Measurements from ENCODE around the gene RBM17. TPM values are rescaled to one million over a fixed set of nuclear protein-coding genes. Genes with fewer than 3 reads are reported as not detected.
"Not testable (repeated sequence)": the region's sequence is repeated elsewhere in the genome, so short reads cannot be mapped to it uniquely, and the experiment has no call there.

RBM17 gene
- total RNA-seq, 1 donor, result 47.5 TPM

- H3K4me3 ChIP-seq (ENCODE audit: low read depth, low read length), result no peak overlapping the region
- TF ChIP-seq, protein P1, sequence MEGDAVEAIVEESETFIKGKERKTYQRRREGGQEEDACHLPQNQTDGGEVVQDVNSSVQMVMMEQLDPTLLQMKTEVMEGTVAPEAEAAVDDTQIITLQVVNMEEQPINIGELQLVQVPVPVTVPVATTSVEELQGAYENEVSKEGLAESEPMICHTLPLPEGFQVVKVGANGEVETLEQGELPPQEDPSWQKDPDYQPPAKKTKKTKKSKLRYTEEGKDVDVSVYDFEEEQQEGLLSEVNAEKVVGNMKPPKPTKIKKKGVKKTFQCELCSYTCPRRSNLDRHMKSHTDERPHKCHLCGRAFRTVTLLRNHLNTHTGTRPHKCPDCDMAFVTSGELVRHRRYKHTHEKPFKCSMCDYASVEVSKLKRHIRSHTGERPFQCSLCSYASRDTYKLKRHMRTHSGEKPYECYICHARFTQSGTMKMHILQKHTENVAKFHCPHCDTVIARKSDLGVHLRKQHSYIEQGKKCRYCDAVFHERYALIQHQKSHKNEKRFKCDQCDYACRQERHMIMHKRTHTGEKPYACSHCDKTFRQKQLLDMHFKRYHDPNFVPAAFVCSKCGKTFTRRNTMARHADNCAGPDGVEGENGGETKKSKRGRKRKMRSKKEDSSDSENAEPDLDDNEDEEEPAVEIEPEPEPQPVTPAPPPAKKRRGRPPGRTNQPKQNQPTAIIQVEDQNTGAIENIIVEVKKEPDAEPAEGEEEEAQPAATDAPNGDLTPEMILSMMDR (IDR thresholded peaks at IDR 0.05; ENCODE audit: insufficient read depth, low read depth, low read length), result no peak
- DNase-seq (ENCODE audit: low read depth), result no peak
Observed at GRCh38 chr10:6058682-6059475, 30.0 kb upstream of the RBM17 start.

DNA sequence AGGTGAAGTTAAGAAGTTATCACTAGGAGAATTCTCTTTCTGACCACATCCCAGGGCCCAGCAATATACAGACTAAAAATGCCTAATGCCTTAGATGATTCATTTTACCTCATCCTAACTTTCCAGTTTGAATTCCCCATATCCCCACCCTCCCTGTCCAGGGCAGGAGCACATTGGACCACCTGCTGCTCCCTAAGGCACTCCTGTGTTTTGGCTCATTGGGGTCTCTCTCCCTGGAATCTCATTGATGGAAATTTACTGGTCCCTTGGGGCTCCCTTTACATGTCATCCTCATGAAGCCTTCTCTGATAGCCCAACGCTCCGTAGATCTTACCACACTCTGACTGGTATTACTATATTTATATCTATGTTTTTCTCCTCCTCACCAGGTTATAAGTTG, 29.3 kb upstream of the RBM17 start:
- DNase-seq (ENCODE audit: low read depth), result no peak
- H3K4me3 ChIP-seq (ENCODE audit: low read depth, low read length), result no peak overlapping the region
- TF ChIP-seq, protein P1 (IDR thresholded peaks at IDR 0.05; ENCODE audit: insufficient read depth, low read depth, low read length), result no peak

- TF ChIP-seq, protein P1 (IDR thresholded peaks at IDR 0.05; ENCODE audit: insufficient read depth, low read depth, low read length), result no peak
- no peak overlapping the region for H3K4me3 ChIP-seq (ENCODE audit: low read depth, low read length)
- no peak for DNase-seq (ENCODE audit: low read depth)
Observed at GRCh38 chr10:6061056-6061455, 27.8 kb upstream of the RBM17 start.

DNA sequence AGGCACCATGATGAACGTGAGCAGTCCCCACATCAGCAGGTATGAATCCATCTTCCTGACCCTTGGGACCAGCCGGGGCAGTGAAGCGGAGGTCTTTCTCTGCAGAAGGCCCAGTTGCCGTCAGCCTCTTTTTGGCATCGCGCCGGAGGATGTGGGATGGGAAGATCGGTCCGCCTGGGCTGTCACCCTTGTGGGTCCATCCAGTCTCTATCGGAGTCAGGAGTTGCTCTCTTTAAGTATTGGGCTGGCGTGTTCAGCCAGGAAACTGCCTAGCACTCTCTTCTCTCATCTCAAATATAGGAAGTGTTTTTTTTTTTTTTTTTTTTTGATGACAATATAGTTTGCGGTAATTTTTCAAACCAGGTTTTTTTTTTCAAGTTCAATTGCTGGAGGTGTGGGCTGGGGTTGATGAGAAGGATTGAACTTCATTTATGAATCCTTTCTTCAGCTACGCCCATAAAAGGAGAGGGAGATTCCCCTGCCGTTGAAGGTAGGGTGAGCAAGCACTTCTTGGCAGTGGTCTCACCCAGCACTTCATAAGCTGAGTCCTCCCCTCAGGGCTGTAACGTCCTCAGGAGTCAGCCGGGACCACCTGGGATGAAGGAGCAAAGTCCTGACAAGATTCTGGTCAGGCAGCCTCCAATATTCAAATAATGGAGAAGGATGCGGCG, 26.6 kb upstream of the RBM17 start, which contains the start of gene IL2RA:
IL2RA (minus strand) TSS at position 267 of the 671 bp plus-strand sequence; CDS start at position 51, 216 bp downstream.
- no peak within 1 kb of the TSS for H3K4me3 ChIP-seq (ENCODE audit: low read depth, low read length)
- TF ChIP-seq, protein P1 (IDR thresholded peaks at IDR 0.05; ENCODE audit: insufficient read depth, low read depth, low read length), result no peak
- no peak for DNase-seq (ENCODE audit: low read depth)

GRCh38 chr10:6064119-6064518, 24.7 kb upstream of the RBM17 start:
- no peak overlapping the region for H3K4me3 ChIP-seq (ENCODE audit: low read depth, low read length)
- DNase-seq (ENCODE audit: low read depth), result no peak
- TF ChIP-seq, protein P1 (IDR thresholded peaks at IDR 0.05; ENCODE audit: insufficient read depth, low read depth, low read length), result no peak

DNA sequence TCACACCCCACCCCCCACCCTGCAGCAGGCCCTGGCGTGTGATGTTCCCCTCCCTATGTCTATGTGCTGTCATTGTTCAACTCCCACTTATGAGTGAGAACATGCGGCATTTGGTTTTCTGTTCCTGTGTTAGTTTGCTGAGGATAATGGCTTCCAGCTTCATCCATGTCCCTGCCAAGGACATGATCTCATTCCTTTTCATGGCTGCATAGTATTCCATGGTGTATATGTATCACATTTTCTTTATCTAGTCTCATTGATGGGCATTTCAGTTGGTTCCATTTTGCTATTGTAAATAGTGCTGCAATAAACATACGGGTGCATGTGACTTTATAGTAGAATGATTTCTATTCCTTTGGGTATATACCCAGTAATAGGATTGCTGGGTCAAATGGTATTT, 24.1 kb upstream of the RBM17 start:
- not testable (repeated sequence) for H3K4me3 ChIP-seq (ENCODE audit: low read depth, low read length); DNase-seq (ENCODE audit: low read depth)

DNA sequence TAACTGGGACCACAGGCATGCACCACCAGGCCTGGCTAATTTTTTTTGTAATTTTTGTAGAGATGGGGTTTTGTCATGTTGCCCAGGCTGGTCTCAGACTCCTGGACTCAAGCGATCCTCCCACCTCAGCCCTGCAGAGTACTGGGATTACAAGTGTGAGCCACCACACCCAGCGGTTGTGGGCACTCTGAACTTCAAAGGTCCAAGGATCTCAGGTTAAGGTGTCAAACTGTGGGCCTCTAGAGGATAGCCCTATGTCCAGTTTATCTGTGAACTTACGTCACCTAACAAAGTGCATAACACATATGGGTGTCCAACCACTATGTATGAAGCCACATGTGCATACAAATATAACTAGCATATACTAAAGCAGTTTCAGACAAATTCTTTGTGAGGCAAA, 23.4 kb upstream of the RBM17 start:
- DNase-seq (ENCODE audit: low read depth), result no peak
- TF ChIP-seq, protein P1 (IDR thresholded peaks at IDR 0.05; ENCODE audit: insufficient read depth, low read depth, low read length), result no peak

More for the DNA sequence above, 23.4 kb upstream of the RBM17 start:
- H3K4me3 ChIP-seq (ENCODE audit: low read depth, low read length), result no peak overlapping the region

Measured in fibroblast of villous mesenchyme (primary cell).